GM12891 (cell line): ENCODE data around the gene BLMH.

ENCODE experiments used
- POLR2A ChIP-seq: IDR thresholded peaks from 2 replicates; pipeline ENCODE4 v1.6.1; 2011; ENCODE audit warnings: low read depth, low read length, control low read depth
- POLR2AphosphoS5 ChIP-seq: IDR thresholded peaks from 2 replicates; pipeline ENCODE4 v1.6.1; 2011; ENCODE audit warnings: low read depth, low read length, control low read depth
- POU2F2 ChIP-seq: IDR thresholded peaks from 2 replicates; pipeline ENCODE4 v1.6.1; 2011; ENCODE audit warnings: low read depth, mild to moderate bottlenecking, control low read depth, low read length, moderate library complexity
- TAF1 ChIP-seq: IDR thresholded peaks from 2 replicates; pipeline ENCODE4 v1.6.1; 2011; ENCODE audit warnings: low read depth, low read length, control low read depth

DNA sequence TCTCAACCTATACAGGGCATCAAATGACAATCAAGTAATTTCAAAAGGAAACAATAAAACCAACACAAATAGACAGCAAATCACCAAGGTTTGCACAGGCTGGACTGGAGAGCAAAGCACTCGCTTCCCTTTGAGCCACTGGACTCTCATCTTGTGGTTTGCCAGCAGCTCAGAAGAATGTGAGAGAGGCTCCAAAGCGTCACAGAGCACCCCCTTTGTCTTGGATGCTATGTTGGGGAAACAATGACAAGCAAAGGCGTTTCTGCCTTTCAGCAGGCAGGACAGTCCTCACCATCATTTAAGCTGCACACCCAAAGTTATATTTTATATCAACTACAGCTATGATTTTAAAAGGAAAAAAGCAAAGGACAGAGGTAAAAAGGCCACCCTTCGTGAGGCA lies 69.5 kb downstream of the BLMH start:
- TF ChIP-seq POLR2A (no peak), TAF1 (no peak), POLR2AphosphoS5 (no peak), POU2F2 (no peak)
